H1 (cell line): ENCODE data around the gene SHROOM4. TPM values are rescaled to one million over a fixed set of nuclear protein-coding genes. Genes with fewer than 3 reads are reported as not detected.

Source experiments
- CTCF ChIA-PET: fragments of 300-600 bp; sonication (Branson Sonifier 250); formaldehyde crosslinking; loops from one replicate; lab custom pipeline; 2021; ENCODE audit not compliant: partially characterized antibody; lab: Charles Lee
- POLR2A ChIA-PET: fragments of 300-600 bp; sonication (Branson Sonifier 250); formaldehyde crosslinking; loops from one replicate; lab custom pipeline; 2021; ENCODE audit warnings: inconsistent platforms; ENCODE audit not compliant: partially characterized antibody; lab: Charles Lee
- DNase-seq, 2 experiments: peaks; one replicate each; pipeline versions ENCODE4 v3.0.0 to v3.0.0-alpha.2; 2010 to 2022; ENCODE audit warnings: low spot score in 2 of 2, low read depth in 1 of 2, mixed read lengths in 1 of 2
- FAIRE-seq: peaks from 2 replicates; lab custom pipeline; 2011; peaks lifted over from hg19 to GRCh38; lab: Jason Lieb, UNC
- H2AFZ ChIP-seq: 2 replicates; pipeline ENCODE4 v1.8.1; 2012; ENCODE audit warnings: low read length, inconsistent platforms
- H2AK5ac ChIP-seq: 2 replicates; pipeline ENCODE4 v1.6.1; 2013; ENCODE audit warnings: low read depth, low read length
- H2BK120ac ChIP-seq: replicated peaks from 2 replicates; pipeline ENCODE3; 2013; ENCODE audit warnings: low read depth, low read length, inconsistent platforms
- H2BK12ac ChIP-seq: 2 replicates; pipeline ENCODE4 v1.6.1; 2013; ENCODE audit warnings: low read depth, low read length
- H2BK15ac ChIP-seq: 2 replicates; pipeline ENCODE4 v1.6.1; 2013; ENCODE audit warnings: low read length
- H2BK20ac ChIP-seq: 2 replicates; pipeline ENCODE4 v1.6.1; 2013; ENCODE audit warnings: low read length
- H2BK5ac ChIP-seq: 2 replicates; pipeline ENCODE4 v1.6.1; 2013; ENCODE audit warnings: low read depth, low read length
- H3K14ac ChIP-seq: 2 replicates; pipeline ENCODE4 v1.6.1; 2013; ENCODE audit warnings: inconsistent platforms; ENCODE audit not compliant: insufficient read length
- H3K18ac ChIP-seq: 2 replicates; pipeline ENCODE4 v1.6.1; 2013; ENCODE audit warnings: low read length; ENCODE audit errors: extremely low read depth
- H3K23ac ChIP-seq: 2 replicates; pipeline ENCODE4 v1.6.1; 2013; ENCODE audit warnings: inconsistent platforms; ENCODE audit not compliant: insufficient read length
- H3K23me2 ChIP-seq: 2 replicates; pipeline ENCODE4 v1.6.1; 2013; ENCODE audit warnings: low read depth, low read length
- H3K27ac ChIP-seq: 2 replicates; pipeline ENCODE4 v1.6.1; 2011; ENCODE audit warnings: low read depth, low read length, inconsistent platforms
- H3K27me3 ChIP-seq, 4 experiments: replicated peaks in 1 of 4; 1 replicate in 1 of 4; 2 replicates in 3 of 4; pipeline versions ENCODE4 v1.6.1 to v1.8.1; 2011 to 2013; ENCODE audit warnings: low read length in 3 of 4, mild to moderate bottlenecking in 3 of 4, inconsistent platforms in 2 of 4, mixed read lengths in 2 of 4, moderate library complexity in 1 of 4; ENCODE audit not compliant: control insufficient read depth in 3 of 4, insufficient read depth in 3 of 4; ENCODE audit errors: extremely low read depth in 1 of 4
- H3K36me3 ChIP-seq, 4 experiments: 2 replicates each; pipeline versions ENCODE4 v1.6.1 to v1.8.1; 2011 to 2013; ENCODE audit warnings: mild to moderate bottlenecking in 4 of 4, low read length in 3 of 4, moderate library complexity in 2 of 4, control low read depth in 1 of 4, inconsistent platforms in 1 of 4; ENCODE audit not compliant: insufficient read depth in 4 of 4, control insufficient read depth in 2 of 4
- H3K4ac ChIP-seq: replicated peaks from 2 replicates; pipeline ENCODE3; 2013; ENCODE audit warnings: low read length, low read depth, mixed read lengths, inconsistent platforms; ENCODE audit not compliant: insufficient read length
- H3K4me1 ChIP-seq, 4 experiments: replicated peaks in 1 of 4; 1 replicate in 1 of 4; 2 replicates in 3 of 4; pipeline versions ENCODE4 v1.6.1 to v1.8.1; 2011 to 2013; ENCODE audit warnings: low read length in 3 of 4, inconsistent platforms in 2 of 4, mixed read lengths in 1 of 4; ENCODE audit not compliant: insufficient read depth in 4 of 4, control insufficient read depth in 3 of 4
- H3K4me2 ChIP-seq, 2 experiments: 2 replicates each; pipeline versions ENCODE4 v1.6.1 to v1.8.1; 2011 to 2013; ENCODE audit warnings: low read depth in 2 of 2, low read length in 2 of 2, control low read depth in 1 of 2, inconsistent platforms in 1 of 2, mild to moderate bottlenecking in 1 of 2; ENCODE audit not compliant: insufficient read depth in 1 of 2
- H3K4me3 ChIP-seq, 4 experiments: fragments of 200-600, 300-600 bp in 1 of 4; sonication (generic), shearing (Covaris generic), sonication (Bioruptor Twin) in 1 of 4; 2 replicates each; pipeline versions ENCODE4 v1.5.1 to v1.8.1; 2011 to 2016; ENCODE audit warnings: low read length in 4 of 4, low read depth in 3 of 4, control low read depth in 2 of 4, inconsistent platforms in 2 of 4, mild to moderate bottlenecking in 2 of 4, mixed read lengths in 1 of 4, moderate library complexity in 1 of 4; ENCODE audit not compliant: insufficient read depth in 2 of 4; ENCODE audit errors: extremely low read depth in 1 of 4
- H3K56ac ChIP-seq: replicated peaks from 2 replicates; pipeline ENCODE3; 2013; ENCODE audit warnings: low read depth, mild to moderate bottlenecking, mixed read lengths, low read length, inconsistent platforms; ENCODE audit not compliant: insufficient read length
- H3K79me1 ChIP-seq: 2 replicates; pipeline ENCODE4 v1.6.1; 2013; ENCODE audit warnings: low read depth, low read length, control low read depth
- H3K79me2 ChIP-seq, 2 experiments: 2 replicates each; pipeline versions ENCODE4 v1.6.1 to v1.8.1; 2012 to 2013; ENCODE audit warnings: low read length in 2 of 2, mild to moderate bottlenecking in 2 of 2, inconsistent platforms in 1 of 2; ENCODE audit not compliant: insufficient read depth in 2 of 2, control insufficient read depth in 1 of 2
- H3K9ac ChIP-seq, 4 experiments: replicated peaks in 1 of 4; 1 replicate in 1 of 4; 2 replicates in 3 of 4; pipeline versions ENCODE4 v1.6.1 to v1.8.1; 2011 to 2013; ENCODE audit warnings: low read depth in 3 of 4, low read length in 3 of 4, control low read depth in 2 of 4, mild to moderate bottlenecking in 2 of 4, moderate library complexity in 2 of 4, inconsistent platforms in 1 of 4; ENCODE audit errors: extremely low read depth in 1 of 4
- H3K9me3 ChIP-seq, 2 experiments: 2 replicates each; pipeline versions ENCODE4 v1.6.1 to v1.8.1; 2012 to 2013; ENCODE audit warnings: mild to moderate bottlenecking in 2 of 2, moderate library complexity in 2 of 2, control low read depth in 1 of 2, inconsistent platforms in 1 of 2, low read depth in 1 of 2, low read length in 1 of 2, mixed read lengths in 1 of 2; ENCODE audit not compliant: insufficient read depth in 2 of 2
- H4K20me1 ChIP-seq, 2 experiments: replicated peaks in 1 of 2; 2 replicates each; pipeline versions ENCODE3 to v1.8.1; 2011 to 2013; ENCODE audit warnings: inconsistent platforms in 2 of 2, low read length in 2 of 2, mild to moderate bottlenecking in 1 of 2; ENCODE audit not compliant: insufficient read depth in 2 of 2, control insufficient read depth in 1 of 2
- H4K5ac ChIP-seq: 2 replicates; pipeline ENCODE4 v1.6.1; 2013; ENCODE audit warnings: low read length, low read depth, mixed read lengths, inconsistent platforms; ENCODE audit not compliant: insufficient read length
- H4K8ac ChIP-seq: 2 replicates; pipeline ENCODE4 v1.8.0; 2013; ENCODE audit warnings: mild to moderate bottlenecking, moderate library complexity, low read length, inconsistent platforms; ENCODE audit not compliant: insufficient read depth; ENCODE audit errors: extremely low read depth
- H4K91ac ChIP-seq: replicated peaks from 2 replicates; pipeline ENCODE3; 2013; ENCODE audit warnings: low read length, mixed read lengths, inconsistent platforms; ENCODE audit not compliant: insufficient read length
- EP300 ChIP-seq, 2 experiments: IDR thresholded peaks; 1 replicate in 1 of 2; 2 replicates in 1 of 2; pipeline ENCODE4 v1.6.1; 2011 to 2012; ENCODE audit warnings: low read depth in 2 of 2, low read length in 2 of 2, mild to moderate bottlenecking in 2 of 2, borderline replicate concordance in 1 of 2, inconsistent platforms in 1 of 2, moderate library complexity in 1 of 2
- GABPA ChIP-seq: IDR thresholded peaks from 2 replicates; pipeline ENCODE4 v1.6.1; 2011; ENCODE audit warnings: mild to moderate bottlenecking, low read length, moderate library complexity, borderline replicate concordance; ENCODE audit not compliant: insufficient read depth
- HDAC2 ChIP-seq, 2 experiments: fragments of 300-600 bp in 1 of 2; sonication (generic) in 1 of 2; IDR thresholded peaks; 2 replicates each; pipeline ENCODE4 v1.6.1; 2011 to 2012; ENCODE audit warnings: low read depth in 2 of 2, low read length in 2 of 2, mild to moderate bottlenecking in 2 of 2, moderate library complexity in 2 of 2, borderline replicate concordance in 1 of 2, inconsistent platforms in 1 of 2
- NANOG ChIP-seq: IDR thresholded peaks from 2 replicates; pipeline ENCODE4 v1.6.1; 2011; ENCODE audit warnings: low read length, low read depth, mild to moderate bottlenecking, inconsistent platforms; ENCODE audit not compliant: insufficient read depth, poor library complexity, severe bottlenecking
- POLR2A ChIP-seq, 2 experiments: IDR thresholded peaks; 1 replicate in 1 of 2; 2 replicates in 1 of 2; pipeline ENCODE4 v1.6.1; 2011; ENCODE audit warnings: low read depth in 2 of 2, low read length in 2 of 2, mild to moderate bottlenecking in 2 of 2; ENCODE audit errors: control extremely low read depth in 1 of 2
- POU5F1 ChIP-seq: IDR thresholded peaks from 2 replicates; pipeline ENCODE4 v1.6.1; 2011; ENCODE audit warnings: low read depth, mild to moderate bottlenecking, low read length, moderate library complexity
- SIX5 ChIP-seq: IDR thresholded peaks from 2 replicates; pipeline ENCODE4 v1.6.1; 2011; ENCODE audit warnings: mild to moderate bottlenecking, low read depth, low read length
- SP4 ChIP-seq: IDR thresholded peaks from 2 replicates; pipeline ENCODE4 v1.6.1; 2012; ENCODE audit warnings: low read length, inconsistent platforms
- WGBS, 2 experiments: shearing (Covaris generic) in 1 of 2; methylation state at CpG; one replicate each; pipeline versions ENCODE4 v1.1.6 to v1.1.7; 2013 to 2015; ENCODE audit warnings: low lambda C conversion rate in 2 of 2, mixed read lengths in 2 of 2, inconsistent platforms in 1 of 2, low coverage in 1 of 2, missing lambda C conversion rate in 1 of 2; ENCODE audit not compliant: insufficient replicate concordance in 2 of 2, insufficient coverage in 1 of 2, insufficient read length in 1 of 2; ENCODE audit errors: extremely low coverage in 1 of 2, missing lambda C conversion rate in 1 of 2; 5-methylcytosine and 5-hydroxymethylcytosine counted together
- polyA plus RNA-seq, 7 experiments: library from polyadenylated mRNA; depleted of rRNA in 3 of 7; stranded (reverse) in 5 of 7; unstranded in 2 of 7; fragments of >200 nt in 5 of 7; fragments of 200-250 nt in 2 of 7; gene quantifications; 1 replicate in 5 of 7; 2 replicates in 1 of 7; 4 replicates in 1 of 7; pipeline versions ENCODE4 v1.2.1 to v1.2.3, GENCODE V29; 2011 to 2013; ENCODE audit warnings: missing spikeins in 2 of 7, mixed read lengths in 2 of 7
- total RNA-seq: library from RNA; stranded (reverse); fragmentation: NEBNext Ultra II Directional; extraction: Animal tissue kit (Norgen Biotek cat#: 25700); gene quantifications from 2 replicates; pipeline ENCODE4 v1.2.1, GENCODE V29; 2021
- TF ChIP-seq, protein P1 (sequence below): IDR thresholded peaks from 2 replicates; pipeline ENCODE4 v1.6.1; 2012; ENCODE audit warnings: low read length, inconsistent platforms
- TF ChIP-seq, protein P2 (sequence below): IDR thresholded peaks from 2 replicates; pipeline ENCODE4 v1.6.1; 2012; ENCODE audit warnings: inconsistent platforms

Gene SHROOM4
- total and polyA plus RNA-seq, 2 of the 8 experiments (the other 6 are each of a cell fraction or from before 2014, with no cell fraction given), result 1.6 to 5.6 TPM

DNA sequence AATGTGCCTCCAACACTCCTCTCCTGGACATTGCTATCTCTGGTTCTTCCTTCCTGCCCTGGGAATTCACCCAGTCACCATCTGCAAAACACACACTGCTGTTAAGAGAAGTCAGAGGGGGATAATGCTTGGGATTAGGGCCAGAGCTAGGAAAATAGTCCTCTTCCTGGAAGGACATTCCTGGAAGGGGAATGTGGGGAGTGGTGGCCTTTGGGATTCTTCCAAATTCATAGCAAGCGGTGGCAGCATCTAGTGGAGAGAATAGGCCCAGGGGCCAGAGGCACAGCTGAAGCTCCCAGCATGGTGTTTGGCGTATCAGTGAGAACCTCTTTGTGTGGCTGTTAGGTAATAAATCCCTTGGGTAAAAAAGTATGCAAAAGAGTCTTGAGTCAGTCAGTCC is 34.3 kb downstream of the SHROOM4 start:
- H3K23me2 ChIP-seq, result no peaks in the 10 kb centered on the region
- no peaks in the 10 kb centered on the region for H3K27me3 ChIP-seq
- H2AK5ac ChIP-seq, result no peak overlapping the region
- H2BK120ac ChIP-seq, result no peak overlapping the region
- TF ChIP-seq SIX5 (no peak), POLR2A (IDR thresholded peaks at IDR 0.05; ENCODE audit: control extremely low read depth in 1 of 2, low read depth in 2 of 2, low read length in 2 of 2) (no peak), HDAC2 (IDR thresholded peaks at IDR 0.05; ENCODE audit: borderline replicate concordance in 1 of 2, low read depth in 2 of 2, low read length in 2 of 2) (no peak), GABPA (no peak), NANOG (no peak), SP4 (no peak), POU5F1 (no peak), EP300 (IDR thresholded peaks at IDR 0.05; ENCODE audit: borderline replicate concordance in 1 of 2, low read depth in 2 of 2, low read length in 2 of 2) (no peak)
- TF ChIP-seq, protein P1, sequence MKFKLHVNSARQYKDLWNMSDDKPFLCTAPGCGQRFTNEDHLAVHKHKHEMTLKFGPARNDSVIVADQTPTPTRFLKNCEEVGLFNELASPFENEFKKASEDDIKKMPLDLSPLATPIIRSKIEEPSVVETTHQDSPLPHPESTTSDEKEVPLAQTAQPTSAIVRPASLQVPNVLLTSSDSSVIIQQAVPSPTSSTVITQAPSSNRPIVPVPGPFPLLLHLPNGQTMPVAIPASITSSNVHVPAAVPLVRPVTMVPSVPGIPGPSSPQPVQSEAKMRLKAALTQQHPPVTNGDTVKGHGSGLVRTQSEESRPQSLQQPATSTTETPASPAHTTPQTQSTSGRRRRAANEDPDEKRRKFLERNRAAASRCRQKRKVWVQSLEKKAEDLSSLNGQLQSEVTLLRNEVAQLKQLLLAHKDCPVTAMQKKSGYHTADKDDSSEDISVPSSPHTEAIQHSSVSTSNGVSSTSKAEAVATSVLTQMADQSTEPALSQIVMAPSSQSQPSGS, result no peak
- TF ChIP-seq, protein P2, sequence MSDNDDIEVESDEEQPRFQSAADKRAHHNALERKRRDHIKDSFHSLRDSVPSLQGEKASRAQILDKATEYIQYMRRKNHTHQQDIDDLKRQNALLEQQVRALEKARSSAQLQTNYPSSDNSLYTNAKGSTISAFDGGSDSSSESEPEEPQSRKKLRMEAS, result no peak
- H3K79me1 ChIP-seq, result no peaks in the 10 kb centered on the region
- no peak overlapping the region for H3K27ac ChIP-seq
- peaks cover 0 to 3% (median 0%) of the 10 kb centered on the region in 4 experiments; a peak in 1 of 7 replicates for H3K4me1 ChIP-seq
- no peaks in the 10 kb centered on the region for H3K9me3 ChIP-seq
- CTCF ChIA-PET, result no interaction called here
- H3K23ac ChIP-seq, result no peak overlapping the region
- WGBS, 2 experiments, result 74% methylated on average over 2 of the region's 2 CpGs; no CpG with 5 or more reads in 1 of the 2 experiments
- H2BK5ac ChIP-seq, result no peak overlapping the region
- no peak overlapping the region for H3K18ac ChIP-seq
- H3K4me2 ChIP-seq, result no peak overlapping the region
- H3K9ac ChIP-seq, result no peak overlapping the region
- H4K20me1 ChIP-seq, result peaks cover 0 to 1% of the 10 kb centered on the region in 2 experiments
- no peak overlapping the region for H4K91ac ChIP-seq
- no peak overlapping the region for H3K4ac ChIP-seq
- no peak overlapping the region for H2BK12ac ChIP-seq
- H2BK15ac ChIP-seq, result no peak overlapping the region
- DNase-seq, result no peak
- no peak overlapping the region for H2AFZ ChIP-seq
- H4K8ac ChIP-seq, result no peak overlapping the region
- no peak overlapping the region for H4K5ac ChIP-seq
- POLR2A ChIA-PET, result no interaction called here
- FAIRE-seq, result peak; percentile 77
- no peaks in the 10 kb centered on the region for H3K79me2 ChIP-seq
- no peaks in the 10 kb centered on the region for H3K36me3 ChIP-seq
- H3K14ac ChIP-seq, result no peak overlapping the region
- no peak overlapping the region for H3K56ac ChIP-seq
- H2BK20ac ChIP-seq, result no peak overlapping the region
- no peak overlapping the region for H3K4me3 ChIP-seq
